Bronchial epithelial cell (primary cell): ENCODE data around the gene RFC5. TPM values are rescaled to one million over a fixed set of nuclear protein-coding genes. Genes with fewer than 3 reads are reported as not detected.

Source experiments
- DNase-seq: peaks from one replicate; pipeline ENCODE4 v3.0.0-alpha.2; 2010; ENCODE audit warnings: low read depth
- FAIRE-seq: peaks from 2 replicates; lab custom pipeline; 2011; peaks lifted over from hg19 to GRCh38; lab: Jason Lieb, UNC
- H3K27me3 ChIP-seq: 2 replicates; pipeline ENCODE4 v1.5.1; 2011; ENCODE audit warnings: low read length; ENCODE audit not compliant: control insufficient read depth, insufficient read depth
- H3K36me3 ChIP-seq: 2 replicates; pipeline ENCODE4 v1.5.1; 2011; ENCODE audit warnings: low read length; ENCODE audit not compliant: control insufficient read depth, insufficient read depth
- H3K4me3 ChIP-seq: 2 replicates; pipeline ENCODE4 v1.5.1; 2011; ENCODE audit warnings: mild to moderate bottlenecking, low read depth, low read length, control low read depth
- total RNA-seq: library from RNA; depleted of rRNA; stranded (reverse); fragments of >200 nt; gene quantifications from 2 replicates; pipeline ENCODE4 v1.2.1, GENCODE V29; 2014
- TF ChIP-seq, protein P1 (sequence below): IDR thresholded peaks from 2 replicates; pipeline ENCODE4 v1.5.1; 2011; ENCODE audit warnings: mild to moderate bottlenecking, moderate library complexity, low read length, control low read depth, inconsistent platforms; ENCODE audit not compliant: insufficient read depth, severe bottlenecking

Gene RFC5
- total RNA-seq, 1 donor from 2014 or later, result 6.1 TPM

DNA sequence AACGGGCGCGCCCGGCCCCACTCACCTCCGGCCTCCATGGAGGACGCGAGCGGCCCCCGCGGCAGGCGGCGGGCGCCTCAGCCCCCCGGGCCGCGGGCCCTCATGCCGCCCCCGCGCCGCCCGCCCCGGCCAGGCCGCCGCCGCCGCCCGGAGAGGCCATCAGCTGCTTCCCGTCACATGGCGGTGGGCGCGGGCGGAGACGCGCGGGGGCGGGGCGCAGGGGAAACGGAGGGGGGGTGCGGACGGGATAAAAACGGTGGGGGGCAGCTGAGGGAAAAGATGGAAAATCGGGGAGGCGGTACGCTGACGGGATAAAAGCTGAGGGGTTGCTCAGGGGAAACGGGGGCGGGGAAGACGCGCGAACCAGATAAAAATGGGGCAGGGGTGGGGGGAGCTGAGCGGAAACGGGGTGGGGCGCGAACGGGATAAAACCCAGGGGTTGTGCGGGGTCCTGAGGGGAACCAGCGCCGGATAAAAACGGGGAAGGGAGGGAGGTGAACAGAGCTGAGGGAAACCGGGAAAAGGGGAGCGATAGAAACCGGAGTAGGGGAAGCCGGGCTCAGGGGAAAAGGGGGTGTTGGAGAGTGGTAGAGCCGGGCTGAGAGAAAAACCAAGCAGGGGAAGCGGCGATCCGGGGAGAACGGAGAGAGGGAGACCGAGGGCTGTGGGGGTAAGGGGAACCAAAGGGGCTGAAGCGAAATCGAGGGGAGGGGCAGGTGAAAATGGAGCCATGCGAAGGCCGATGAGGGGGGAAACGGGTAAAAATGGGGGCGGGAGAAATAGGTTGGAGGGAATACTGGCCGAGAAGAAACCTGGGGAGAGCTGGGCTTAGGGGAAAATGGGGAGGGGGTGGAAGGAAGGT is 44.7 kb downstream of the RFC5 start, which contains the start of gene WSB2:
Gene WSB2 (minus strand): TSS at position 169 of the 862 bp plus-strand sequence. CDS start 131 bp downstream, at position 38.
- Histone ChIP-seq H3K27me3 (no peaks in the 10 kb centered on the region), H3K36me3 (no peaks in the 10 kb centered on the region), H3K4me3 (peak within 1 kb of the TSS; percentile 61)
- DNase-seq (no peak), FAIRE-seq (no peak)
- TF ChIP-seq, protein P1, sequence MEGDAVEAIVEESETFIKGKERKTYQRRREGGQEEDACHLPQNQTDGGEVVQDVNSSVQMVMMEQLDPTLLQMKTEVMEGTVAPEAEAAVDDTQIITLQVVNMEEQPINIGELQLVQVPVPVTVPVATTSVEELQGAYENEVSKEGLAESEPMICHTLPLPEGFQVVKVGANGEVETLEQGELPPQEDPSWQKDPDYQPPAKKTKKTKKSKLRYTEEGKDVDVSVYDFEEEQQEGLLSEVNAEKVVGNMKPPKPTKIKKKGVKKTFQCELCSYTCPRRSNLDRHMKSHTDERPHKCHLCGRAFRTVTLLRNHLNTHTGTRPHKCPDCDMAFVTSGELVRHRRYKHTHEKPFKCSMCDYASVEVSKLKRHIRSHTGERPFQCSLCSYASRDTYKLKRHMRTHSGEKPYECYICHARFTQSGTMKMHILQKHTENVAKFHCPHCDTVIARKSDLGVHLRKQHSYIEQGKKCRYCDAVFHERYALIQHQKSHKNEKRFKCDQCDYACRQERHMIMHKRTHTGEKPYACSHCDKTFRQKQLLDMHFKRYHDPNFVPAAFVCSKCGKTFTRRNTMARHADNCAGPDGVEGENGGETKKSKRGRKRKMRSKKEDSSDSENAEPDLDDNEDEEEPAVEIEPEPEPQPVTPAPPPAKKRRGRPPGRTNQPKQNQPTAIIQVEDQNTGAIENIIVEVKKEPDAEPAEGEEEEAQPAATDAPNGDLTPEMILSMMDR, result no peak

DNA sequence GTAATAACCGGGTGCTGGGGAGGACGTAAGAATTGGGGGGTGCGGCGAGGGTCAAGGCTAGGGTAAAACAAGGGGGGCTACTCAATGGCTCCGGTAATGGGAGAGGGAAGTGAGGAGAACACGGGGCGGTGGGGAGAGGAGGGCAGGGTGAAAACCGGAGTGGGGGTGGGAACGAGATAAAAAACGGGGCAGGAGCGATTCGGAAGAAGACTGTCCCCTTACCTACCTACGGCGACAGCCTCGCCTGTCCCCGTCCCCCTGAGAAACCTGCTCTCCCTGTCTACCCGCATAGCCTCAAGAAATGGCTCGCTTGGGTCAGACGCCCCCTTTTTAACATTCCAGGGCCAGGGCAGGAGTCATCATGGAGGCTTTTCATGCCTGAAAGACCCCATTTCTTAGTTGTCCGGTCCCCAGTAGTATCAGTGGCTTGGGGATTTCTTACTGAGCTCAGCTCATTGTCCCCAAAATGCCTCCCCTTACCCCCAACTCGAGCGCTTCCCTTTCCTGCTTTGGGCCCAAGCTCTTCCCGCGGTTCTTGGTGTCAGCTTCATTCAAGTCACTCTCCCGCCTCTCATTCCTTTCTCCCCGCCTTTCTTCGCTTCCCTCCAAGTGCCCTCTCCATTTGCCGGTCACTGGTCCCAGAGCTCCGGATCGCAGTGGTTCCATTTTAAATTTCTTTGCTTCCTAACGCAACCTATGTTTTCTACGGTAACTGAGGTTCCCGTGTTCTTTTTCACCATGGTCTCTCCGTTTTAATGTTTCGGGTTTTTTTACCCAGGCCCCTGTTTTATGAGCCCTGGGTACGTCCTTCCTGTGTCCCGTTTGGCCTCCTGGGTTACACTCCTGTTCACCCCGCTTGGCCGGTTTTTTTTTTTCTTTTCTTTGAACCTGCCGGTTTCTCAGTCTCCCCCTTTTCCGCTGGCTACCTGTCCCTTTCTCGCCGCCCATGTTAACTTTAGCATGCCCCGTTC is 45.7 kb downstream of the RFC5 start:
- TF ChIP-seq, protein P1, result no peak
- no peak for FAIRE-seq
- Histone ChIP-seq H3K27me3 (no peaks in the 10 kb centered on the region), H3K36me3 (no peaks in the 10 kb centered on the region), H3K4me3 (peak overlapping the region; percentile 61)
- DNase-seq, result peak; percentile 42

GRCh38 chr12:118063576-118064391 is 47.3 kb downstream of the RFC5 start:
- H3K27me3 ChIP-seq, result no peaks in the 10 kb centered on the region
- no peak for FAIRE-seq
- DNase-seq, result peak; percentile 30
- TF ChIP-seq, protein P1, result no peak
- H3K36me3 ChIP-seq, result no peaks in the 10 kb centered on the region
- no peak overlapping the region for H3K4me3 ChIP-seq

GRCh38 chr12:118064608-118065007 is 48.1 kb downstream of the RFC5 start:
- H3K4me3 ChIP-seq, result no peak overlapping the region
- TF ChIP-seq, protein P1, result peak; percentile 12
- no peaks in the 10 kb centered on the region for H3K36me3 ChIP-seq
- DNase-seq (no peak), FAIRE-seq (no peak)
- H3K27me3 ChIP-seq, result no peaks in the 10 kb centered on the region

GRCh38 chr12:118065380-118065779 is 48.9 kb downstream of the RFC5 start:
- no peaks in the 10 kb centered on the region for H3K27me3 ChIP-seq
- DNase-seq, result no peak
- no peak overlapping the region for H3K4me3 ChIP-seq
- no peaks in the 10 kb centered on the region for H3K36me3 ChIP-seq
- TF ChIP-seq, protein P1, result no peak
- FAIRE-seq, result no peak
